Right forelimb (tissue), 1 donor: ENCODE data around the gene ATP5F1B.
A peak's percentile ranks its signal among the peaks of the same experiment; 100 is the strongest.
"Not testable (repeated sequence)": the region's sequence is repeated elsewhere in the genome, so short reads cannot be mapped to it uniquely, and the experiment has no call there.

Experiments used
- DNase-seq: peaks from one replicate; pipeline ENCODE4 v3.0.0-alpha.2; 2018

ATP5F1B gene

GRCh38 chr12:56645717-56646446 is at the start of gene ATP5F1B:
ATP5F1B (minus strand) TSS chr12:56645984; CDS start chr12:56645963, 21 bp downstream.
- DNase-seq: peak; percentile 89

- no peak for DNase-seq
These were observed 48.4 kb upstream of the ATP5F1B start for GRCh38 chr12:56694161-56694560.

- DNase-seq: no peak
These were observed 43.0 kb upstream of the ATP5F1B start for GRCh38 chr12:56688846-56689109.

- DNase-seq: peak; percentile 99
These were observed 42.5 kb upstream of the ATP5F1B start, which contains the start of gene PTGES3 for GRCh38 chr12:56688129-56688845. PTGES3 (minus strand) TSS chr12:56688284; CDS start chr12:56687999, 285 bp downstream.

- DNase-seq: peak; percentile 61
These were observed 41.7 kb upstream of the ATP5F1B start for GRCh38 chr12:56687223-56688128.

GRCh38 chr12:56684745-56685359 is 39.1 kb upstream of the ATP5F1B start:
- no peak for DNase-seq

GRCh38 chr12:56682323-56682722 is 36.5 kb upstream of the ATP5F1B start:
- no peak for DNase-seq

- no peak for DNase-seq
These were observed 34.2 kb upstream of the ATP5F1B start for GRCh38 chr12:56679883-56680575.

GRCh38 chr12:56678852-56679251 is 33.1 kb upstream of the ATP5F1B start:
- no peak for DNase-seq

GRCh38 chr12:56677680-56678079 is 31.9 kb upstream of the ATP5F1B start:
- DNase-seq: no peak

- no peak for DNase-seq
These were observed 31.2 kb upstream of the ATP5F1B start for GRCh38 chr12:56676851-56677580.

GRCh38 chr12:56671608-56672007 is 25.8 kb upstream of the ATP5F1B start:
- no peak for DNase-seq

- no peak for DNase-seq
These were observed 25.1 kb upstream of the ATP5F1B start for GRCh38 chr12:56670836-56671235.

- DNase-seq: no peak
These were observed 22.3 kb upstream of the ATP5F1B start for GRCh38 chr12:56668197-56668457.

- DNase-seq: no peak
These were observed 16.3 kb upstream of the ATP5F1B start for GRCh38 chr12:56661979-56662638.

GRCh38 chr12:56661560-56661959 is 15.8 kb upstream of the ATP5F1B start:
- DNase-seq: no peak

- no peak for DNase-seq
These were observed 13.1 kb upstream of the ATP5F1B start for GRCh38 chr12:56658921-56659320.

- DNase-seq: no peak
These were observed 11.9 kb upstream of the ATP5F1B start for GRCh38 chr12:56657416-56658379.

GRCh38 chr12:56653781-56654180 is 8.0 kb upstream of the ATP5F1B start:
- DNase-seq: not testable (repeated sequence)

- not testable (repeated sequence) for DNase-seq
These were observed 2.2 kb upstream of the ATP5F1B start for GRCh38 chr12:56648023-56648422.
